HG03571 (cell line): ENCODE measurements around the gene CRYL1.
A peak's percentile ranks its signal among the peaks of the same experiment; 100 is the strongest.

Experiments used
- ATAC-seq: cut with Tn5 transposase; IDR thresholded peaks from one replicate; pipeline ENCODE4 v1.9.1; 2021; ENCODE audit not compliant: unreplicated experiment

The CRYL1 gene

GRCh38 chr13:20525601-20526544 lies at the start of gene CRYL1:
Gene CRYL1, minus strand, starts transcription at chr13:20525857. Its CDS starts 63 bp downstream, at chr13:20525794.
- ATAC-seq: peak; percentile 73

DNA sequence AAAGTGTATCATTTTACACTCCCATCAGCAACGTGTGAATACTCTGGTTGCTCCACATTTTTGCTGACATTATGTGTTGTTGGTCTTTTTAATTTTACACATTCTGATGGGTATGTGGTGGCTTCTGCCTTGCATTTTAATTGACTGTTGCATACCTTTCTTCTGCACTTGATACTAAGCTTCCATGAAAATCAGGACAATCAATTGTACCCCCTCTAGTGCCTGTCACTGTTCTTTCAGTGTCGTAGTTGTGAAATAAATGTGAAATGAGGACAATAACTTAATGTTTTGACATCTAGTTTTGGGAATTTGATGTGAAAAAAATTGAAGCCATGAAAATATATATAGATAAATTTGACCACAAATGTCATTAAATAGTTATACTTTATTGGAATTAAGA lies 48.0 kb upstream of the CRYL1 start:
- no peak for ATAC-seq

- no peak for ATAC-seq
These were observed 47.5 kb upstream of the CRYL1 start for GRCh38 chr13:20573186-20573585.

- no peak for ATAC-seq
These were observed 46.0 kb upstream of the CRYL1 start for GRCh38 chr13:20571676-20572075.

DNA sequence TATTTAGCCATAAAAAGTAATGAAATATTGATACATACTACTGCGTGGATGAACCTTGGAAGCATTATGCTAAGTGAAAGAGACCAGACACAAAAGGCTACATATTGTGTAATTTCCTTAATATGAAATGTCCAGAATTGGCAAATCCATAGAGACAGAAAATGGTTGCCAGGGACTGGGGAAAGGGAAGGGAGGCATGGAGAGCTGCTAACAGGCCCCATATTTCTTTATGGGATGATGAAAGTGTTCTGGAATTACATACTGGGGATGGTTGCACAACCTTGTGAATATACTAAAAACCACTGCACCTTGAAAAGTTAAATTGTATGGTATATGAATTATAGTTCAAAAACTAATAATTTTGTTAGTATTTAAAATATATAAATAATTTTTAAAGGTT lies 44.9 kb upstream of the CRYL1 start:
- ATAC-seq: no peak

DNA sequence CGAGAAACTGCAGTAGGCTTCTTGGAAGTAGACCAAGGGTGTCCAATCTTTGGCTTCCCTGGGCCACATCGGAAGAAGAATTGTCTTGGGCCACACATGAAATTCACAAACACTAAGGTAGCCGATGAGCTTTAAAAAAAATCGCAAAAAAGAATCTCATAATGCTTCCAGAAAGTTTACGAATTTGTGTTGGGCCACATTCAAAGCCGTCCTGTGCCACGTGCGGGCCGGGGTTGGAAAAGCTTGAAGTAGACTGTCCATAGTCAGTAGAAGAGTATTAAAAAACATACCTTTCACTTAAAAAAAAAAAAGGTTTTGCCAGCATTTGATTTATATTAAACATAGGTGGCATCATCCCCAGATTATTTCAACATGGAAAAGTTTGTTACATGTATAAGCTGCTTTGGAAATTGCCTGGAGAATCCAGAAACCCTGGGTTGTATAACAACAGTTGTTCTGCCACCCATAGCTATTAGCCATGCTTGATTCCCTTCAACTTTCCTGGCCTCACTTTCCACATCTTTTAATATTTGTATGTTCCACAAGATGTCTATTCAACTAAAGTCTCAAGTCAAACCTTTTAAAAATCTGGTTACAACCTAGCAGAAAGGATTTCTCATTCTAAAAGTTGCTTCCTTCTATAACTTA lies 42.3 kb upstream of the CRYL1 start:
- ATAC-seq: no peak

- ATAC-seq: peak; percentile 86
These were observed 41.5 kb upstream of the CRYL1 start, which contains the start of gene IFT88 for GRCh38 chr13:20566898-20567874. Gene IFT88, plus strand, starts transcription at chr13:20567157. Its CDS starts 7,229 bp downstream, at chr13:20574386.

DNA sequence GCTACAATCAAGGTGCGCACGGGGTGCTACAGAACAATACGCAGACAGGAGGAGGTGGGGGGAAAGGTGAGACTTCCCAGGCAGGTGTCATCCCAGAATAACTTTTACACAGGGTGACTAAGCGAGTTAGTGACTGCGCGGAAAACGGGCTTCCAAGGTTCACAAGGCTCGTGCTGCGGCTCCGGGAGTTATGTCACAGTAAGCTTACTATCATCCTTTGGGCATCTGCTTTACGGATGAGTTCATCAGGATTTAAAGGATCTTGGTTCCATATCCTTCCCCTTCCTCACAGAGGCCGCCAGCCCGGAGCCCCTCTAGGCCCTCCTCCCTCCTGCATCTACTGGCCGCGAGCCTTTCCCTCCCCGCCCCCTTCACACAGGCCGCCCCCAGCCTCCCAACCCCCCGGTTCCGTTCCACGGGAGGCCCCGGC lies 40.8 kb upstream of the CRYL1 start:
- peak; percentile 11 for ATAC-seq

- ATAC-seq: no peak
These were observed 39.6 kb upstream of the CRYL1 start for GRCh38 chr13:20565115-20565736.

- ATAC-seq: no peak
These were observed 36.1 kb upstream of the CRYL1 start for GRCh38 chr13:20561741-20562140.

DNA sequence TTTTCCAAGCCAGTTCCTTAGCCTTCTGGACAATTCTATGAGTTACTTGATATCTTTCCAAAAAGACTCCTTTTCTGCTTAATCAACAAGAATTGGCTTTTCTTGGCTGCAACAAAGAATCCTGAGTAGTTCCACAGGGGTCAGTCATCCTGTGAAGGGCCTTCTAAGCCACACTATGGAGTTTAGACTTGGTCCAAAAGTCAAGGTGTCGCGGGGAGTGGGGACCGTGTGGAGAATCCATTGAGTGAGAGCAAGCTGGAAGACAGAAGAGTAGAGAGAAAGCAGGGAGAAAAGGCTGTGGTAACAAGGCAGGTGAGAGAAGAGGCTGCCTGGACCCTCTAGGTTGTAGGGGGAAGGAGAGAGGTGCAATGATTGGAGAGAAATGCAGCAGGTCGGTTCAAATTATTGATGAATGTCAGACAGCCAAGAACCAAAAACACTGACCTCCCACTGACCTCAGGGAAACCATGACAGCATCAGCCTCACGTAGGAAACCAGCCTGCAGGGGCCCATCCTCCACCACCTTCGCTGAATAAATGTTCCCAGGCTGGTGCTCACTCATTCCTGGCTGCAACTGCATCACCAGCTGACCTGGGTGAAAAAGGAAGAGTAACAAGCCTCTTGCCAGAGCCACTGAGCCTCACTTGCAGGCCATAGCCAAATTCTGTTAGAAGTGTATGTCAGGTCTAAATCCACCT lies 34.2 kb upstream of the CRYL1 start:
- ATAC-seq: no peak

- no peak for ATAC-seq
These were observed 33.3 kb upstream of the CRYL1 start for GRCh38 chr13:20558982-20559381.

DNA sequence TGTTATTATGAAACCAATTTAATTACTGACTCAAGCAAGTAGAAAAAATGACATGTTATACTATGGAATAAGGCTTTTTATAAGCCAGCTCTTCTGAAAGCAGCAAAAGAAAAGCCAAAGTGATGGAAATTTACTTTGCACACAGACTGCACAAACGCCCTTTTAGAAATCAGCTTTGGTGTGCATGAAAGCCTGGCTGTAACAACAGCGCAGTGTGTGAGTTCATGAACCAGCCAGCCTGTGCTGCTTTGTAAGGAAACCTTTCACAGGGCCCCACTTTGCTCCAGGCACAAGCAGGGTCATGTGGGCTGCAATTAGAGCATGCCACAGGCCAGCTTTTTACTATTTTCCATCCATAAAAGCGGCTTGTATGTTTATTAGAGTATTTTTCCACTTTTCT lies 27.7 kb upstream of the CRYL1 start:
- no peak for ATAC-seq

GRCh38 chr13:20550799-20551198 lies 25.1 kb upstream of the CRYL1 start:
- ATAC-seq: no peak

GRCh38 chr13:20547479-20547908 lies 21.8 kb upstream of the CRYL1 start:
- ATAC-seq: no peak

GRCh38 chr13:20546556-20546955 lies 20.9 kb upstream of the CRYL1 start:
- ATAC-seq: peak; percentile 66

DNA sequence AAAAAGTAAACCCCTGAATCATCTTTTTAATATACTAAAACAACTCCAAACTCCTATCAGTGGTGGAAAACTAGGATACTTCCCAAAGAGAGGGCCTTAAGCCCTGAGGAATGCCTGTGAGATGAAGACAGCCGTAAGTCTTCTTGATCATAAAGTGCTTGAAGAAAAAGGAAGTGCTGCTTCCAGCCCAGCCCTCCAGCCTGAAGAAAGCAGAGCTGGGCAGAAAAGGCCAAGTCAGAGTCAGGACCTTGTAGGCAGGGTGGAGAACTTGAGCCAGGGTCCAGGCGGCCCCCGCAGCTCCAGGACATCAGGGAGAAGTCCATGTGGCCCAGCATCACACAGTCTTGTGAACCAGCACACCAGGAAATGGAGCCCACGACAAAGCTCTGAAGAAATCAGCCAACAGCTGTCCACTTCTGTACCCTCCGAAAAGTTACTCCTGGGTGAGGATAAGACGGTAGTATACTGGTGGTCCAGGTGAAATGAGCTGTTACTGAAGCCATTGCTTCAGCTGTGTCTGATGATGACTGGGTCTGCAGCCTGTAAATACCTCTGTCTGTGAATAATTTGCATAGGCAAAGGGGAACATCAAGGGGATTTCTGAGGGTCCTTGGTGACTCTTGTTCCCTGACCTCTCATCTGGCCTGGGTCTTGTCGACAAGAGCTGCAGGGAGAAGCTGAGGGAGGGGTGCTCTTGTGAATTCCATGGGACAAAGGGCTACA lies 18.7 kb upstream of the CRYL1 start:
- no peak for ATAC-seq

GRCh38 chr13:20536992-20537391 lies 11.3 kb upstream of the CRYL1 start:
- ATAC-seq: no peak

- no peak for ATAC-seq
These were observed 8.5 kb upstream of the CRYL1 start for GRCh38 chr13:20534038-20534608.
